Body of pancreas (tissue), 4 donors: ENCODE data around the gene GJA3. TPM values are rescaled to one million over a fixed set of nuclear protein-coding genes. Genes with fewer than 3 reads are reported as not detected.

Source experiments
- ATAC-seq: fragments of 150-250 bp; one replicate; pipeline ENCODE4 v1.9.1; 2016
- DNase-seq, 4 donors: peaks; one replicate each; pipeline ENCODE4 v3.0.0-alpha.2; 2019
- H3K27ac ChIP-seq, 4 donors: fragments of 200-600 bp; sonication (generic); 1 replicate in 3 of 4; 2 replicates in 1 of 4; pipeline versions ENCODE4 v1.5.1 to v1.6.1; 2016 to 2019; ENCODE audit warnings: mild to moderate bottlenecking in 1 of 4, mixed read lengths in 1 of 4, moderate library complexity in 1 of 4
- H3K27me3 ChIP-seq, 2 donors: fragments of 200-600 bp; sonication (generic); one replicate each; pipeline ENCODE4 v1.6.0; 2016; ENCODE audit warnings: mild to moderate bottlenecking in 1 of 2
- H3K36me3 ChIP-seq, 2 donors: fragments of 200-600 bp; sonication (generic); replicated peaks in 1 of 2; 2 replicates each; pipeline ENCODE4 v1.5.1; 2016; ENCODE audit warnings: low read depth in 2 of 2; ENCODE audit not compliant: insufficient read depth in 1 of 2
- H3K4me1 ChIP-seq: fragments of 200-600 bp; sonication (generic); one replicate; pipeline ENCODE4 v1.6.0; 2016
- H3K4me3 ChIP-seq, 2 donors: fragments of 200-600 bp; sonication (generic); 1 replicate in 1 of 2; 2 replicates in 1 of 2; pipeline ENCODE4 v1.5.1; 2016 to 2019
- H3K9me3 ChIP-seq, 3 donors: fragments of 200-600 bp; sonication (generic); 1 replicate in 2 of 3; 2 replicates in 1 of 3; pipeline ENCODE4 v1.5.1; 2016
- POLR2A ChIP-seq, 3 donors: fragments of 450-650 bp; IDR thresholded peaks; one replicate each; pipeline ENCODE4 v1.6.1; 2016; ENCODE audit warnings: antibody characterized with exemption in 3 of 3, mild to moderate bottlenecking in 2 of 3
- WGBS, 2 donors: methylation state at CpG; one replicate each; pipeline ENCODE4 v1.1.5; 2017; 5-methylcytosine and 5-hydroxymethylcytosine counted together
- intact Hi-C: fragments of 100-400 bp; cut with DNase I; formaldehyde crosslinking; loops from one replicate; pipeline ENCODE4 v1.15.1; 2023
- total RNA-seq, 2 donors: library from RNA; depleted of rRNA; stranded (reverse); fragments of >200 nt; gene quantifications; one replicate each; pipeline ENCODE4 v1.1.0, GENCODE V29; 2016
- TF ChIP-seq, protein P1 (sequence below), 7 experiments: fragments of 450-650 bp in 4 of 7; fragments of 200-600 bp in 3 of 7; sonication (generic) in 3 of 7; IDR thresholded peaks; one replicate each; pipeline ENCODE4 v1.5.1; 2016 to 2019; ENCODE audit warnings: antibody characterized with exemption in 7 of 7

GJA3 gene
- total RNA-seq, 2 donors from 2014 or later, result not detected

- Histone ChIP-seq H3K27me3 (no peaks in the 10 kb centered on the region), H3K27ac (no peak overlapping the region), H3K36me3 (no peaks in the 10 kb centered on the region), H3K9me3 (no peaks in the 10 kb centered on the region), H3K4me3 (no peak overlapping the region), H3K4me1 (no peaks in the 10 kb centered on the region)
- TF ChIP-seq, protein P1, sequence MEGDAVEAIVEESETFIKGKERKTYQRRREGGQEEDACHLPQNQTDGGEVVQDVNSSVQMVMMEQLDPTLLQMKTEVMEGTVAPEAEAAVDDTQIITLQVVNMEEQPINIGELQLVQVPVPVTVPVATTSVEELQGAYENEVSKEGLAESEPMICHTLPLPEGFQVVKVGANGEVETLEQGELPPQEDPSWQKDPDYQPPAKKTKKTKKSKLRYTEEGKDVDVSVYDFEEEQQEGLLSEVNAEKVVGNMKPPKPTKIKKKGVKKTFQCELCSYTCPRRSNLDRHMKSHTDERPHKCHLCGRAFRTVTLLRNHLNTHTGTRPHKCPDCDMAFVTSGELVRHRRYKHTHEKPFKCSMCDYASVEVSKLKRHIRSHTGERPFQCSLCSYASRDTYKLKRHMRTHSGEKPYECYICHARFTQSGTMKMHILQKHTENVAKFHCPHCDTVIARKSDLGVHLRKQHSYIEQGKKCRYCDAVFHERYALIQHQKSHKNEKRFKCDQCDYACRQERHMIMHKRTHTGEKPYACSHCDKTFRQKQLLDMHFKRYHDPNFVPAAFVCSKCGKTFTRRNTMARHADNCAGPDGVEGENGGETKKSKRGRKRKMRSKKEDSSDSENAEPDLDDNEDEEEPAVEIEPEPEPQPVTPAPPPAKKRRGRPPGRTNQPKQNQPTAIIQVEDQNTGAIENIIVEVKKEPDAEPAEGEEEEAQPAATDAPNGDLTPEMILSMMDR (IDR thresholded peaks at IDR 0.05), result no peak
- TF ChIP-seq POLR2A (IDR thresholded peaks at IDR 0.05), result no peak
- ATAC-seq, result no peak
- intact Hi-C loops, result no loop called here
- DNase-seq, result no peak
- 69 to 77% methylated on average over 11 of the region's 11 CpGs for WGBS, 2 donors
Observed at GRCh38 chr13:20151612-20152011, 9.2 kb downstream of the GJA3 start.

GRCh38 chr13:20151016-20151415 is 9.8 kb downstream of the GJA3 start:
- Histone ChIP-seq H3K27me3 (no peaks in the 10 kb centered on the region), H3K36me3 (no peaks in the 10 kb centered on the region), H3K4me3 (no peak overlapping the region), H3K27ac (no peak overlapping the region), H3K9me3 (no peaks in the 10 kb centered on the region), H3K4me1 (no peaks in the 10 kb centered on the region)
- intact Hi-C loops, result no loop called here
- 58 to 60% methylated on average over 5 to 6 of the region's 6 CpGs for WGBS, 2 donors
- no peak for DNase-seq
- TF ChIP-seq, protein P1 (IDR thresholded peaks at IDR 0.05), result no peak
- no peak for TF ChIP-seq POLR2A (IDR thresholded peaks at IDR 0.05)
- no peak for ATAC-seq

DNA sequence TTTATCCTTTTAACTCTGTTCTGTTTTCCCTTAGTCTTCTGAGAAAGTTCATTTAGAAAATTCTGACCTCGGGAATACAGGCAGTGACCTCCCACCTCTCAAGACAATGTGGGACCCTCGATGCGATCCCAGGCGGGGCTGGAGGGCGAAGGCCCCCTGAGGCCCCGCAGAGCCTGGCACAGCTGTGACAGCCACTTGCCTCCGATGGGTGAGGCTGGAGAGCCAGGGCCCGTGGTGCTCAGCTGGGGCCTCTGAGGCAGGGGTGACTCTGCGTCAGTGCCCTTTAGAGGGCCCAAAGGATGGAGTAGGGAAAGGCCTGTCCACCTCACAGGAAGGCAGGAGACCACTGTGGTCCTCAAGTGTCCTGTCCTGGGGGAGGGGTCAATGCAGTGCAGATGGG is 10.3 kb downstream of the GJA3 start:
- 51 to 66% methylated on average over 9 of the region's 9 CpGs for WGBS, 2 donors
- intact Hi-C loops, result no loop called here
- DNase-seq (no peak), ATAC-seq (no peak)
- Histone ChIP-seq H3K27ac (no peak overlapping the region), H3K27me3 (no peaks in the 10 kb centered on the region), H3K4me1 (no peaks in the 10 kb centered on the region), H3K36me3 (no peaks in the 10 kb centered on the region), H3K9me3 (no peaks in the 10 kb centered on the region), H3K4me3 (no peak overlapping the region)
- no peak for TF ChIP-seq POLR2A (IDR thresholded peaks at IDR 0.05)
- TF ChIP-seq, protein P1 (IDR thresholded peaks at IDR 0.05), result no peak

GRCh38 chr13:20149762-20150161 is 11.1 kb downstream of the GJA3 start:
- H3K4me3 ChIP-seq, result no peak overlapping the region
- intact Hi-C loops, result no loop called here
- ATAC-seq (no peak), DNase-seq (no peak)
- H3K4me1 ChIP-seq, result no peaks in the 10 kb centered on the region
- TF ChIP-seq, protein P1 (IDR thresholded peaks at IDR 0.05), result no peak
- TF ChIP-seq POLR2A (IDR thresholded peaks at IDR 0.05), result no peak
- WGBS, 2 donors, result 50 to 58% methylated on average over 9 of the region's 9 CpGs
- no peaks in the 10 kb centered on the region for H3K36me3 ChIP-seq
- H3K27ac ChIP-seq, result no peak overlapping the region
- H3K27me3 ChIP-seq, result no peaks in the 10 kb centered on the region
- H3K9me3 ChIP-seq, result no peaks in the 10 kb centered on the region

- Histone ChIP-seq H3K4me3 (no peak overlapping the region), H3K36me3 (no peaks in the 10 kb centered on the region), H3K27me3 (no peaks in the 10 kb centered on the region), H3K27ac (no peak overlapping the region), H3K9me3 (no peaks in the 10 kb centered on the region), H3K4me1 (no peaks in the 10 kb centered on the region)
- DNase-seq, result no peak
- intact Hi-C loops, result no loop called here
- no peak for ATAC-seq
- 83 to 89% methylated on average over 16 of the region's 16 CpGs for WGBS, 2 donors
- TF ChIP-seq, protein P1 (IDR thresholded peaks at IDR 0.05), result no peak
- TF ChIP-seq POLR2A (IDR thresholded peaks at IDR 0.05), result no peak
Observed at GRCh38 chr13:20148501-20149183, 12.2 kb downstream of the GJA3 start.
